NB4 (cell line): Measurements from ENCODE around the gene TFE3.

Experiments
- DNase-seq: peaks from one replicate; pipeline ENCODE4 v3.0.0; 2010; ENCODE audit warnings: low read depth
- H3K4me3 ChIP-seq: one replicate; pipeline ENCODE4 v1.5.1; 2011; ENCODE audit warnings: mild to moderate bottlenecking, low read depth, low read length, moderate library complexity
- CTCF ChIP-seq: IDR thresholded peaks from one replicate; pipeline ENCODE4 v1.5.1; 2012; ENCODE audit warnings: low read depth, low read length
- MAX ChIP-seq: IDR thresholded peaks from 2 replicates; pipeline ENCODE4 v1.6.1; 2011; ENCODE audit warnings: low read depth, low read length
- MYC ChIP-seq: IDR thresholded peaks from 2 replicates; pipeline ENCODE4 v1.6.1; 2011; ENCODE audit warnings: low read depth, low read length
- POLR2A ChIP-seq: IDR thresholded peaks from 2 replicates; pipeline ENCODE4 v1.6.1; 2011; ENCODE audit warnings: mild to moderate bottlenecking; ENCODE audit not compliant: insufficient read length; ENCODE audit errors: extremely low read depth

Gene TFE3

GRCh38 chrX:49043220-49043986 is at the start of gene TFE3:
TSS of gene TFE3 (minus strand) at chrX:49043357. CDS start at chrX:49043226, 131 bp downstream.
- peak; percentile 98 for DNase-seq
- peak within 1 kb of the TSS; percentile 64 for H3K4me3 ChIP-seq
- TF ChIP-seq MAX (no peak), POLR2A (no peak), CTCF (peak; percentile 31), MYC (0 out of 2 replicates have a peak, but pooled peaks have one; percentile 1)

GRCh38 chrX:49089553-49089952 is 46.4 kb upstream of the TFE3 start:
- no peak for TF ChIP-seq POLR2A
- no peak for TF ChIP-seq MYC
- TF ChIP-seq MAX, result no peak
- TF ChIP-seq CTCF, result no peak
- DNase-seq, result no peak
- H3K4me3 ChIP-seq, result no peak overlapping the region

- TF ChIP-seq CTCF, result no peak
- TF ChIP-seq MYC, result no peak
- TF ChIP-seq MAX, result no peak
- TF ChIP-seq POLR2A, result no peak
- no peak overlapping the region for H3K4me3 ChIP-seq
- peak; percentile 24 for DNase-seq
Observed at GRCh38 chrX:49082271-49082871, 39.2 kb upstream of the TFE3 start.

- peak; percentile 80 for DNase-seq
- TF ChIP-seq CTCF (no peak), MAX (peak; percentile 41)
- peak within 1 kb of the TSS; percentile 50 for H3K4me3 ChIP-seq
Observed at GRCh38 chrX:49079489-49080428, 36.6 kb upstream of the TFE3 start, which contains the start of gene WDR45. TSS of gene WDR45 (minus strand) at chrX:49079887. CDS start at chrX:49078095, 1,792 bp downstream.

GRCh38 chrX:49077941-49078340 is 34.8 kb upstream of the TFE3 start:
- no peak overlapping the region for H3K4me3 ChIP-seq
- TF ChIP-seq CTCF (no peak), MAX (no peak), POLR2A (no peak), MYC (no peak)
- no peak for DNase-seq
